Kidney (tissue), 14 donors: Measurements from ENCODE around the gene RIOK1. TPM values are rescaled to one million over a fixed set of nuclear protein-coding genes. Genes with fewer than 3 reads are reported as not detected.

ENCODE experiments used
- DNase-seq, 5 donors: peaks; one replicate each; pipeline ENCODE4 v3.0.0-alpha.2; 2013 to 2020
- FAIRE-seq: peaks from 2 replicates; lab custom pipeline; 2012; peaks lifted over from hg19 to GRCh38; lab: Jason Lieb, UNC
- H3K27ac ChIP-seq, 2 donors: one replicate each; pipeline ENCODE4 v1.7.0; 2013; ENCODE audit warnings: low read depth in 2 of 2, low read length in 2 of 2, inconsistent platforms in 1 of 2
- H3K27me3 ChIP-seq: one replicate; pipeline ENCODE4 v1.7.1; 2013; ENCODE audit warnings: low read length, inconsistent platforms; ENCODE audit not compliant: control insufficient read depth, insufficient read depth
- H3K36me3 ChIP-seq, 3 donors: one replicate each; pipeline versions ENCODE4 v1.7.0 to v1.7.1; 2013; ENCODE audit warnings: low read length in 3 of 3, control low read depth in 1 of 3, inconsistent platforms in 1 of 3; ENCODE audit not compliant: insufficient read depth in 3 of 3, control insufficient read depth in 2 of 3
- H3K4me1 ChIP-seq, 3 donors: one replicate each; pipeline versions ENCODE4 v1.7.0 to v1.7.1; 2013; ENCODE audit warnings: low read length in 3 of 3, inconsistent platforms in 1 of 3, low read depth in 1 of 3; ENCODE audit not compliant: control insufficient read depth in 2 of 3, insufficient read depth in 2 of 3
- H3K4me3 ChIP-seq, 3 donors: one replicate each; pipeline versions ENCODE4 v1.7.0 to v1.8.1; 2013; ENCODE audit warnings: low read length in 3 of 3, control low read depth in 1 of 3, inconsistent platforms in 1 of 3
- H3K9ac ChIP-seq, 3 donors: one replicate each; pipeline versions ENCODE4 v1.7.0 to v1.7.1; 2013; ENCODE audit warnings: low read length in 3 of 3, control low read depth in 1 of 3, inconsistent platforms in 1 of 3
- H3K9me3 ChIP-seq, 3 donors: one replicate each; pipeline versions ENCODE4 v1.7.0 to v1.7.1; 2013; ENCODE audit warnings: low read length in 3 of 3, control low read depth in 1 of 3, inconsistent platforms in 1 of 3; ENCODE audit not compliant: control insufficient read depth in 2 of 3, insufficient read depth in 1 of 3
- intact Hi-C: fragments of 100-400 bp; cut with DNase I; formaldehyde crosslinking; loops from one replicate; pipeline ENCODE4 v1.11.1; 2022
- polyA plus RNA-seq: library from polyadenylated mRNA; stranded (reverse); fragments of 350-450 nt; fragmentation: Illumina TruSeq; extraction: RNeasy Lipid Tissue Mini Kit (QIAGEN cat#74804); gene quantifications from one replicate; pipeline ENCODE4 v1.2.3, GENCODE V29; 2014; ENCODE audit warnings: low read depth, low replicate concordance; ENCODE audit not compliant: insufficient read depth
- total RNA-seq: library from RNA; stranded (reverse); fragmentation: NEBNext Ultra II Directional; extraction: Animal tissue kit (Norgen Biotek cat#: 25700); gene quantifications from one replicate; pipeline ENCODE4 v1.2.1, GENCODE V29; 2021
- TF ChIP-seq, protein P1 (sequence below): IDR thresholded peaks from 3 replicates; pipeline ENCODE4 v1.5.1; 2012; ENCODE audit warnings: mild to moderate bottlenecking, moderate library complexity, borderline replicate concordance; ENCODE audit not compliant: insufficient read depth; ENCODE audit errors: extremely low read depth
- donor health status: control.
- donor health status: control.
- donor health status: control.
- donor health status: control.
- donor health status: control.
- donor health status: DM: yes; HTN: yes; CAD: no.
- donor health status: Normal renal cell carcinoma (clear cell type).

Gene RIOK1
- total and polyA plus RNA-seq, 2 donors from 2014 or later, result 8.5 to 19.8 TPM

- DNase-seq, result peak in 1 of 5 donors; percentile 78
- Histone ChIP-seq H3K36me3 (no peaks in the 10 kb centered on the region), H3K27ac (no peak overlapping the region), H3K9ac (no peak overlapping the region), H3K9me3 (no peaks in the 10 kb centered on the region), H3K4me3 (no peak overlapping the region), H3K27me3 (no peaks in the 10 kb centered on the region), H3K4me1 (no peaks in the 10 kb centered on the region)
- intact Hi-C loops, result no loop called here
- TF ChIP-seq, protein P1, sequence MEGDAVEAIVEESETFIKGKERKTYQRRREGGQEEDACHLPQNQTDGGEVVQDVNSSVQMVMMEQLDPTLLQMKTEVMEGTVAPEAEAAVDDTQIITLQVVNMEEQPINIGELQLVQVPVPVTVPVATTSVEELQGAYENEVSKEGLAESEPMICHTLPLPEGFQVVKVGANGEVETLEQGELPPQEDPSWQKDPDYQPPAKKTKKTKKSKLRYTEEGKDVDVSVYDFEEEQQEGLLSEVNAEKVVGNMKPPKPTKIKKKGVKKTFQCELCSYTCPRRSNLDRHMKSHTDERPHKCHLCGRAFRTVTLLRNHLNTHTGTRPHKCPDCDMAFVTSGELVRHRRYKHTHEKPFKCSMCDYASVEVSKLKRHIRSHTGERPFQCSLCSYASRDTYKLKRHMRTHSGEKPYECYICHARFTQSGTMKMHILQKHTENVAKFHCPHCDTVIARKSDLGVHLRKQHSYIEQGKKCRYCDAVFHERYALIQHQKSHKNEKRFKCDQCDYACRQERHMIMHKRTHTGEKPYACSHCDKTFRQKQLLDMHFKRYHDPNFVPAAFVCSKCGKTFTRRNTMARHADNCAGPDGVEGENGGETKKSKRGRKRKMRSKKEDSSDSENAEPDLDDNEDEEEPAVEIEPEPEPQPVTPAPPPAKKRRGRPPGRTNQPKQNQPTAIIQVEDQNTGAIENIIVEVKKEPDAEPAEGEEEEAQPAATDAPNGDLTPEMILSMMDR, result no peak
- FAIRE-seq, result no peak
Measured at GRCh38 chr6:7425808-7426190, 36.2 kb downstream of the RIOK1 start.

DNA sequence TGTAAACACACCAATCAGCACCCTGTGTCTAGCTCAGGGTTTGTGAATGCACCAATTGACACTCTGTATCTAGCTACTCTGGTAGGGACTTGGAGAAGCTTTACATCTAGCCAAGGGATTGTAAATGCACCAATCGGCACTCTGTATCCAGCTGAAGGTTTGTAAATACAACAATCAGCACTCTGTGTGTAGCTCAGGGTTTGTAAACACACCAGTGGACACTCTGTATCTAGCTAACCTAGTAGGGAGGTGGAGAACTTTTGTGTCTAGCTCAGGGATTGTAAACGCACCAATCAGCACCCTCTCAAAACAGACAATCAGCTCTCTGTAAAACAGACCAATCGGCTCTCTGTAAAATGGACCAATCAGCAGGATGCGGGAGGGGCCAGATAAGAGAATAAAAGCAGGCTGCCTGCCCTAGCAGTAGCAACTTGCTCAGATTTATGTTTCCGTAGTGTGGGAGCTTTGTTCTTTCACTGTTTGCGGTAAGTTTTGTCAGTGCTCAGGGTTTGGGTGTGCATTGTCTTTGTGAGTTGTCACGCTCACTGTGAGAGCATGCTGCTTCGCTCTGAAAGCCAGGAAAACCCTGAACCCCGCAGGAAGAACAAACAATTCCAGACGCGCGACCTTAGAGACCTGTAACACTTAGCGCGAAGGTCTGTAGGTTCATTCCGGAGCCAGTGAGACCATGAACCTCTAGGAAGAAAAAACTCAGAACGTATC is 37.0 kb downstream of the RIOK1 start:
- peak overlapping the region in 1 of 3 donors; percentile 11 for H3K4me3 ChIP-seq
- TF ChIP-seq, protein P1, result no peak
- H3K27me3 ChIP-seq, result no peaks in the 10 kb centered on the region
- FAIRE-seq (no peak), DNase-seq (no peak)
- no peaks in the 10 kb centered on the region for H3K4me1 ChIP-seq
- no peak overlapping the region for H3K27ac ChIP-seq
- intact Hi-C loops, result no loop called here
- H3K9ac ChIP-seq, result no peak overlapping the region
- H3K36me3 ChIP-seq, result no peaks in the 10 kb centered on the region
- H3K9me3 ChIP-seq, result no peaks in the 10 kb centered on the region

- no peaks in the 10 kb centered on the region for H3K9me3 ChIP-seq
- no peaks in the 10 kb centered on the region for H3K4me1 ChIP-seq
- no peak overlapping the region for H3K9ac ChIP-seq
- intact Hi-C loops, result no loop called here
- no peaks in the 10 kb centered on the region for H3K27me3 ChIP-seq
- no peak overlapping the region for H3K27ac ChIP-seq
- H3K4me3 ChIP-seq, result no peak overlapping the region
- no peak for FAIRE-seq
- H3K36me3 ChIP-seq, result no peaks in the 10 kb centered on the region
- TF ChIP-seq, protein P1, result no peak
- no peak for DNase-seq
Measured at GRCh38 chr6:7431313-7431673, 41.7 kb downstream of the RIOK1 start.
